IMR-90 (cell line): ENCODE results near the gene FPR2. TPM values are rescaled to one million over a fixed set of nuclear protein-coding genes. Genes with fewer than 3 reads are reported as not detected.

Experiments
- ATAC-seq: fragments of 200-7000 bp; cut with Tn5 transposase; 2 replicates; pipeline ENCODE4 v1.9.1; 2020; ENCODE audit warnings: low read depth, mild to moderate bottlenecking, moderate library complexity
- BruUV-seq: library from RNA; stranded (reverse); fragments of 400-500 nt; replicated peaks from 2 replicates; lab custom pipeline; 2021; lab: Mats Ljungman, UMichigan
- CTCF ChIA-PET: fragments of 300-600 bp; formaldehyde crosslinking; extraction: SDS; loops from one replicate; lab custom pipeline; 2021; ENCODE audit warnings: antibody characterized with exemption; lab: Yijun Ruan, JAX
- POLR2A ChIA-PET: fragments of 300-600 bp; sonication (Branson Sonifier 250); formaldehyde crosslinking; loops from one replicate; lab custom pipeline; 2022; ENCODE audit warnings: antibody characterized with exemption; ENCODE audit not compliant: unreplicated experiment; lab: Charles Lee
- DNase-seq: peaks from one replicate; pipeline ENCODE4 v3.0.0; 2013
- H2AFZ ChIP-seq: replicated peaks from 2 replicates; pipeline ENCODE3; 2013; ENCODE audit warnings: low read length, mild to moderate bottlenecking; ENCODE audit not compliant: poor library complexity
- H2AK5ac ChIP-seq: 2 replicates; pipeline ENCODE4 v1.6.1; 2013; ENCODE audit warnings: low read depth, low read length, inconsistent platforms
- H2AK9ac ChIP-seq: replicated peaks from 2 replicates; pipeline ENCODE3; 2013; ENCODE audit warnings: mild to moderate bottlenecking, low read depth, low read length, moderate library complexity; ENCODE audit not compliant: poor library complexity
- H2BK120ac ChIP-seq: 2 replicates; pipeline ENCODE4 v1.6.1; 2013; ENCODE audit warnings: low read depth, low read length, inconsistent platforms
- H2BK15ac ChIP-seq: 3 replicates; pipeline ENCODE4 v1.6.1; 2013; ENCODE audit warnings: low read depth, low read length, inconsistent platforms
- H2BK20ac ChIP-seq: 2 replicates; pipeline ENCODE4 v1.6.1; 2013; ENCODE audit warnings: low read depth, mild to moderate bottlenecking, inconsistent platforms, low read length, moderate library complexity
- H2BK5ac ChIP-seq: 2 replicates; pipeline ENCODE4 v1.6.1; 2013; ENCODE audit warnings: mild to moderate bottlenecking, low read depth, low read length, inconsistent platforms; ENCODE audit not compliant: poor library complexity, severe bottlenecking
- H3K14ac ChIP-seq: replicated peaks from 2 replicates; pipeline ENCODE4 v1.6.1; 2013; ENCODE audit warnings: low read depth, low read length, inconsistent platforms
- H3K18ac ChIP-seq: 2 replicates; pipeline ENCODE4 v1.6.1; 2013; ENCODE audit warnings: low read depth, low read length, control low read depth
- H3K23ac ChIP-seq: 2 replicates; pipeline ENCODE4 v1.6.1; 2013; ENCODE audit warnings: low read depth, low read length, inconsistent platforms
- H3K27ac ChIP-seq: 2 replicates; pipeline ENCODE4 v1.5.1; 2013; ENCODE audit warnings: mild to moderate bottlenecking, control low read depth, low read length; ENCODE audit not compliant: insufficient read depth
- H3K27me3 ChIP-seq: 2 replicates; pipeline ENCODE4 v1.6.1; 2013; ENCODE audit warnings: low read length; ENCODE audit not compliant: control insufficient read depth, insufficient read depth
- H3K36me3 ChIP-seq: 2 replicates; pipeline ENCODE4 v1.6.1; 2013; ENCODE audit warnings: low read length, mixed read lengths; ENCODE audit not compliant: control insufficient read depth, insufficient read depth
- H3K4ac ChIP-seq: 2 replicates; pipeline ENCODE4 v1.6.1; 2013; ENCODE audit warnings: low read depth, low read length, inconsistent platforms
- H3K4me1 ChIP-seq: 2 replicates; pipeline ENCODE4 v1.6.1; 2013; ENCODE audit warnings: low read length, mixed read lengths; ENCODE audit not compliant: control insufficient read depth, insufficient read depth
- H3K4me2 ChIP-seq: 2 replicates; pipeline ENCODE4 v1.6.1; 2013; ENCODE audit warnings: low read depth, mild to moderate bottlenecking, control low read depth, low read length, moderate library complexity
- H3K4me3 ChIP-seq: 2 replicates; pipeline ENCODE4 v1.5.1; 2013; ENCODE audit warnings: low read depth, mild to moderate bottlenecking, control low read depth, low read length, moderate library complexity; ENCODE audit not compliant: insufficient read depth
- H3K56ac ChIP-seq: 2 replicates; pipeline ENCODE4 v1.6.1; 2013; ENCODE audit warnings: low read length, inconsistent platforms; ENCODE audit not compliant: insufficient read depth; ENCODE audit errors: extremely low read depth
- H3K79me1 ChIP-seq, 2 experiments: 2 replicates each; pipeline ENCODE4 v1.6.1; 2013; ENCODE audit warnings: low read length in 2 of 2, inconsistent platforms in 1 of 2, low read depth in 1 of 2
- H3K9ac ChIP-seq: 2 replicates; pipeline ENCODE4 v1.6.1; 2013; ENCODE audit warnings: low read depth, low read length, control low read depth
- H3K9me1 ChIP-seq: 2 replicates; pipeline ENCODE4 v1.6.1; 2013; ENCODE audit warnings: low read length, inconsistent platforms; ENCODE audit not compliant: insufficient read depth
- H3K9me3 ChIP-seq: 2 replicates; pipeline ENCODE4 v1.6.1; 2013; ENCODE audit warnings: low read length; ENCODE audit not compliant: control insufficient read depth, insufficient read depth
- H4K20me1 ChIP-seq: 2 replicates; pipeline ENCODE4 v1.6.1; 2013; ENCODE audit warnings: low read length, inconsistent platforms; ENCODE audit not compliant: insufficient read depth
- H4K5ac ChIP-seq: 2 replicates; pipeline ENCODE4 v1.6.1; 2013; ENCODE audit warnings: mild to moderate bottlenecking, low read depth, low read length, control low read depth
- H4K8ac ChIP-seq, 2 experiments: 2 replicates each; pipeline ENCODE4 v1.6.1; 2013; ENCODE audit warnings: low read depth in 2 of 2, low read length in 2 of 2, control low read depth in 1 of 2, inconsistent platforms in 1 of 2
- H4K91ac ChIP-seq: 2 replicates; pipeline ENCODE4 v1.6.1; 2013; ENCODE audit warnings: low read depth, low read length, inconsistent platforms; ENCODE audit not compliant: insufficient read depth
- FOS ChIP-seq: fragments of 150-350 bp; IDR thresholded peaks from 2 replicates; pipeline ENCODE4 v1.6.1; 2016; ENCODE audit warnings: low read depth, low read length
- RCOR1 ChIP-seq: IDR thresholded peaks from 2 replicates; pipeline ENCODE4 v1.6.1; 2012; ENCODE audit warnings: mild to moderate bottlenecking, low read length, improper control_type of control experiment; ENCODE audit not compliant: insufficient replicate concordance
- WGBS, 2 experiments: methylation state at CpG; one replicate each; pipeline versions ENCODE4 v1.1.5 to v1.1.7; 2013; ENCODE audit warnings: missing lambda C conversion rate in 2 of 2; ENCODE audit not compliant: insufficient read length in 1 of 2; ENCODE audit errors: extremely low coverage in 2 of 2; 5-methylcytosine and 5-hydroxymethylcytosine counted together
- dilution Hi-C: fragments of 300-500 bp; cut with HindIII; formaldehyde crosslinking; loops from one replicate; pipeline ENCODE4 v1.14.3; 2018; ENCODE audit warnings: low sequenced_read_pairs; ENCODE audit not compliant: unreplicated experiment
- in situ Hi-C: fragments of 300-500 bp; cut with MboI; formaldehyde crosslinking; loops from 3 replicates; pipeline ENCODE4 v1.14.3; 2019; ENCODE audit warnings: low sequenced_read_pairs, inconsistent platforms, mixed read lengths
- intact Hi-C: fragments of 100-400 bp; cut with micrococcal nuclease; formaldehyde crosslinking; loops from 2 replicates; pipeline ENCODE4 v1.10.0; 2022
- polyA plus RNA-seq, 3 experiments: library from polyadenylated mRNA; depleted of rRNA; stranded (reverse); fragments of >200 nt; gene quantifications; 2 replicates each; pipeline ENCODE4 v1.2.3, GENCODE V29; 2012; ENCODE audit warnings: low replicate concordance in 1 of 3
- total RNA-seq: library from RNA; depleted of rRNA; stranded (reverse); fragments of >200 nt; gene quantifications from 2 replicates; pipeline ENCODE4 v1.2.3, GENCODE V29; 2012

FPR2 gene
- total and polyA plus RNA-seq, 2 of the 4 experiments (the other 2 are of a cell fraction) = not detected

DNA sequence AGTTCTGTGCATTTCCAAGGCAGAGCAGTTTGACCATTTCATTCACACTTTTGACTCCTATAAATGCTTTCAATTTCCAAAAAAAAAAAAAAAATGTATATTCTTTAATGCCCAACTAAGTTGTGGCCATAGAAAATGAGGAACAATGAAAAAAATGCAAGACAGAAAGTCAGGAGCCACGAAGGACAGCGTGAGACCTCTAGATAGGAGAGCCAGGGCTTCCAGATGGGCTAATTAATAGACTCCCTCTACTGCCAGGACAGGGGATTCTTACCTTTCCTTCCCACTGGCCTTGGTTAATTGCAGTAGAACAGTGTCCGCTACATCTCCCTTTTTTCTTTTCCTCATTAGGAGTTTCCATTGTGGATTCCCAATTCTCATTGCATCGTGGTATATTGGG, 42.5 kb downstream of the FPR2 start:
- in situ Hi-C loops (no loop called here), dilution Hi-C loops (no loop called here), intact Hi-C loops (no loop called here)
- ChIA-PET POLR2A (no interaction called here), CTCF (no interaction called here)
- H2BK120ac ChIP-seq = no peak overlapping the region
- no peak overlapping the region for H3K4me2 ChIP-seq
- DNase-seq (no peak), ATAC-seq (no peak)
- no peak overlapping the region for H4K8ac ChIP-seq
- H3K23ac ChIP-seq = no peak overlapping the region
- no peak overlapping the region for H3K9ac ChIP-seq
- TF ChIP-seq FOS (no peak), RCOR1 (no peak)
- peaks cover 5% of the 10 kb centered on the region for H3K4me1 ChIP-seq
- no peak overlapping the region for H3K4me3 ChIP-seq
- no peak overlapping the region for H3K14ac ChIP-seq
- no peaks in the 10 kb centered on the region for H3K36me3 ChIP-seq
- no peaks in the 10 kb centered on the region for H4K20me1 ChIP-seq
- H3K9me3 ChIP-seq = no peaks in the 10 kb centered on the region
- no peak overlapping the region for H2BK20ac ChIP-seq
- BruUV-seq = no TSS peak
- H2BK5ac ChIP-seq = no peak overlapping the region
- H3K27me3 ChIP-seq = no peaks in the 10 kb centered on the region
- no peak overlapping the region for H2BK15ac ChIP-seq
- H3K56ac ChIP-seq = no peak overlapping the region
- no peaks in the 10 kb centered on the region for H3K9me1 ChIP-seq
- no peak overlapping the region for H3K4ac ChIP-seq
- no peak overlapping the region for H2AFZ ChIP-seq
- no peak overlapping the region for H4K91ac ChIP-seq
- no CpG with 5 or more reads among the region's 4 CpGs for WGBS, 2 experiments
- no peak overlapping the region for H3K18ac ChIP-seq
- no peak overlapping the region for H3K27ac ChIP-seq
- H3K79me1 ChIP-seq = no peaks in the 10 kb centered on the region
- H2AK5ac ChIP-seq = no peak overlapping the region
- H4K5ac ChIP-seq = no peak overlapping the region
- H2AK9ac ChIP-seq = no peak overlapping the region
